ENCODE results near the gene TMEM187. TPM values are rescaled to one million over a fixed set of nuclear protein-coding genes. Genes with fewer than 3 reads are reported as not detected.
A peak's percentile ranks its signal among the peaks of the same experiment; 100 is the strongest.

The TMEM187 gene
- total RNA-seq, 4 donors from 2014 or later, result 1.5 to 9.5 (median 5.4) TPM

- WGBS, 2 donors (ENCODE audit: low coverage in 1 of 2), result no CpG with 5 or more reads among the region's 45 CpGs
Observed at GRCh38 chrX:154019061-154019621, 46.6 kb downstream of the TMEM187 start.

GRCh38 chrX:154019633-154020528, 47.3 kb downstream of the TMEM187 start, which contains the start of gene IRAK1:
Gene IRAK1 (minus strand): TSS chrX:154019902. CDS start chrX:154019812, 90 bp downstream.
- Histone ChIP-seq H3K36me3 (peaks cover 0 to 29% of the 10 kb centered on the region in 2 donors), H3K27ac (peak within 1 kb of the TSS; percentile 85 to 92 (median 88)), H3K4me3 (peak within 1 kb of the TSS; percentile 67 to 68), H3K9me3 (no peaks in the 10 kb centered on the region), H3K27me3 (no peaks in the 10 kb centered on the region), H3K4me1 (peaks cover 0 to 29% (median 3%) of the 10 kb centered on the region in 3 donors)
- ATAC-seq, result peak; percentile 88
- TF ChIP-seq POLR2A (IDR thresholded peaks at IDR 0.05) (peak in 1 of 2 donors; percentile 53), POLR2AphosphoS5 (IDR thresholded peaks at IDR 0.05) (no peak)
- 58% methylated on average over 2 of the region's 99 CpGs; no CpG with 5 or more reads in 1 of the 2 donors for WGBS, 2 donors (ENCODE audit: low coverage in 1 of 2)

More at GRCh38 chrX:154019061-154019621, 46.6 kb downstream of the TMEM187 start:
- TF ChIP-seq POLR2A (IDR thresholded peaks at IDR 0.05) (no peak), EP300 (IDR thresholded peaks at IDR 0.05) (no peak), POLR2AphosphoS5 (IDR thresholded peaks at IDR 0.05) (no peak)
- TF ChIP-seq, protein P1, sequence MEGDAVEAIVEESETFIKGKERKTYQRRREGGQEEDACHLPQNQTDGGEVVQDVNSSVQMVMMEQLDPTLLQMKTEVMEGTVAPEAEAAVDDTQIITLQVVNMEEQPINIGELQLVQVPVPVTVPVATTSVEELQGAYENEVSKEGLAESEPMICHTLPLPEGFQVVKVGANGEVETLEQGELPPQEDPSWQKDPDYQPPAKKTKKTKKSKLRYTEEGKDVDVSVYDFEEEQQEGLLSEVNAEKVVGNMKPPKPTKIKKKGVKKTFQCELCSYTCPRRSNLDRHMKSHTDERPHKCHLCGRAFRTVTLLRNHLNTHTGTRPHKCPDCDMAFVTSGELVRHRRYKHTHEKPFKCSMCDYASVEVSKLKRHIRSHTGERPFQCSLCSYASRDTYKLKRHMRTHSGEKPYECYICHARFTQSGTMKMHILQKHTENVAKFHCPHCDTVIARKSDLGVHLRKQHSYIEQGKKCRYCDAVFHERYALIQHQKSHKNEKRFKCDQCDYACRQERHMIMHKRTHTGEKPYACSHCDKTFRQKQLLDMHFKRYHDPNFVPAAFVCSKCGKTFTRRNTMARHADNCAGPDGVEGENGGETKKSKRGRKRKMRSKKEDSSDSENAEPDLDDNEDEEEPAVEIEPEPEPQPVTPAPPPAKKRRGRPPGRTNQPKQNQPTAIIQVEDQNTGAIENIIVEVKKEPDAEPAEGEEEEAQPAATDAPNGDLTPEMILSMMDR (IDR thresholded peaks at IDR 0.05), result no peak
- peak overlapping the region; percentile 52 to 91 (median 86) for H3K27ac ChIP-seq
- peaks cover 0 to 33% of the 10 kb centered on the region in 2 donors for H3K36me3 ChIP-seq
- no peaks in the 10 kb centered on the region for H3K9me3 ChIP-seq
- H3K27me3 ChIP-seq, result no peaks in the 10 kb centered on the region
- H3K4me1 ChIP-seq, result peaks cover 0 to 29% (median 3%) of the 10 kb centered on the region in 3 donors
- H3K4me3 ChIP-seq, result peak overlapping the region; percentile 47 to 67
- ATAC-seq, result peak; percentile 8

DNA sequence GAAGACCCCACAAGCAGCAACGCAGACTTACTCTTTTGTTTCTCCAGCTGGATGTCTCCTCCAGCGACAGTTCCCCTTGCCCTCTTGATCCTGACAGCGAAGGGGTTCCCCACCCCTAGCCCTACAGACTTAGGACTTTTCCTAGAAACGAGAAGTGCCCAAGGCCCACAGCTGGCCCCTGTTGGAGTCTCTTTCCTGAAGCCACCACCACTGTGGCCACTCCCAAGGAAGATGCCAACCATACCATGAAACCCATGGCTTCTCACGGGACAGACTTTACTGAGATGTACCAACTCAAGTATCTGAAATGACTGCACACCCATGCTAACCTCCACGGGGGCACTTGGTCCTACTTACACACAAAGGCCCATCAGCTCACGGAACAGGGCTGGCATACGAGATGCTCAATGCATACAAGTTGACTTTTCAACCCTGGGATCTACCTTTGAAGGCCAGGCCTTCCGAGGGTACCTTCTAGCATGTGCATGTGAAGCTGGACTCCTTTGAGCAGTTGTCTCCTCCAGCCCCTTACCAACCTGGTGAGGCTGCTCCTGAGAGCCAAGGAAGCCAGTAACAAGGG, 48.1 kb downstream of the TMEM187 start:
- Histone ChIP-seq H3K27ac (peak overlapping the region; percentile 85 to 92 (median 88)), H3K4me3 (peak overlapping the region; percentile 67 to 68), H3K9me3 (no peaks in the 10 kb centered on the region), H3K36me3 (peaks cover 0 to 22% of the 10 kb centered on the region in 2 donors), H3K4me1 (peaks cover 0 to 29% (median 3%) of the 10 kb centered on the region in 3 donors), H3K27me3 (no peaks in the 10 kb centered on the region)
- 44% methylated on average over 3 of the region's 9 CpGs; no CpG with 5 or more reads in 1 of the 2 donors for WGBS, 2 donors (ENCODE audit: low coverage in 1 of 2)
- TF ChIP-seq EP300 (IDR thresholded peaks at IDR 0.05), result no peak
- TF ChIP-seq POLR2AphosphoS5 (IDR thresholded peaks at IDR 0.05), result no peak
- no peak for TF ChIP-seq POLR2A (IDR thresholded peaks at IDR 0.05)
- TF ChIP-seq, protein P1 (IDR thresholded peaks at IDR 0.05), result no peak
- ATAC-seq, result no peak

- ATAC-seq, result no peak
- Histone ChIP-seq H3K9me3 (no peaks in the 10 kb centered on the region), H3K27ac (peak overlapping the region in 3 of 4 donors; percentile 85 to 91 (median 86)), H3K4me3 (no peak overlapping the region), H3K36me3 (peaks cover 0 to 16% of the 10 kb centered on the region in 2 donors), H3K27me3 (no peaks in the 10 kb centered on the region), H3K4me1 (peaks cover 0 to 29% (median 3%) of the 10 kb centered on the region in 3 donors)
- no peak for TF ChIP-seq POLR2AphosphoS5 (IDR thresholded peaks at IDR 0.05)
- no peak for TF ChIP-seq POLR2A (IDR thresholded peaks at IDR 0.05)
- no peak for TF ChIP-seq EP300 (IDR thresholded peaks at IDR 0.05)
- TF ChIP-seq, protein P1 (IDR thresholded peaks at IDR 0.05), result no peak
- WGBS, 2 donors (ENCODE audit: low coverage in 1 of 2), result 90% methylated on average over 2 of the region's 11 CpGs; no CpG with 5 or more reads in 1 of the 2 donors
Observed at GRCh38 chrX:154021131-154021611, 48.6 kb downstream of the TMEM187 start.

DNA sequence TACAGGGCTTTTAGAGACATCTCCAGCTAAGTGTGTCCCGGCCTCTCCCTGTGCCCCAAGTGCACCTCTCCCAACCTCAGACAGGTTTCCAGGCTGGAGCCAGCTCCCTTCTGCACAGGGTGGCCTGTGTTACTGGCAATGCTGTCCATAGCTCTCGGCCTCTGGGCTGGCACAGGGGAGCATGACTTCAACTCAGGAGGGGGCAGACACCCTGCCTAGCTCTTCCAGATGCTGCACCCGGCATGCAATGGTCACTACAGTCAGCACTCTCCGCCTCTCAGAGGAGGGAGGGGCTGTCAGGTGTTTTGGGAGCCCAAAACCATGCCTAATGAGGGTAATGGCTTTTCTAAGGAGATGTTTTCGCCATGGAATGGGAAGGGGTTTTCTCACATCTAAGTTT, 49.6 kb downstream of the TMEM187 start:
- 60 to 80% methylated on average over 1 of the region's 5 CpGs for WGBS, 2 donors (ENCODE audit: low coverage in 1 of 2)
- no peaks in the 10 kb centered on the region for H3K9me3 ChIP-seq
- H3K36me3 ChIP-seq, result peaks cover 0 to 9% of the 10 kb centered on the region in 2 donors
- peak overlapping the region in 1 of 4 donors; percentile 10 for H3K27ac ChIP-seq
- H3K27me3 ChIP-seq, result no peaks in the 10 kb centered on the region
- H3K4me3 ChIP-seq, result no peak overlapping the region
- no peak for ATAC-seq
- H3K4me1 ChIP-seq, result peaks cover 0 to 29% (median 3%) of the 10 kb centered on the region in 3 donors
- TF ChIP-seq, protein P1 (IDR thresholded peaks at IDR 0.05), result no peak
- TF ChIP-seq POLR2A (IDR thresholded peaks at IDR 0.05) (no peak), EP300 (IDR thresholded peaks at IDR 0.05) (no peak), POLR2AphosphoS5 (IDR thresholded peaks at IDR 0.05) (no peak)
